ENCODE data around the gene TFCP2.

The TFCP2 gene

DNA sequence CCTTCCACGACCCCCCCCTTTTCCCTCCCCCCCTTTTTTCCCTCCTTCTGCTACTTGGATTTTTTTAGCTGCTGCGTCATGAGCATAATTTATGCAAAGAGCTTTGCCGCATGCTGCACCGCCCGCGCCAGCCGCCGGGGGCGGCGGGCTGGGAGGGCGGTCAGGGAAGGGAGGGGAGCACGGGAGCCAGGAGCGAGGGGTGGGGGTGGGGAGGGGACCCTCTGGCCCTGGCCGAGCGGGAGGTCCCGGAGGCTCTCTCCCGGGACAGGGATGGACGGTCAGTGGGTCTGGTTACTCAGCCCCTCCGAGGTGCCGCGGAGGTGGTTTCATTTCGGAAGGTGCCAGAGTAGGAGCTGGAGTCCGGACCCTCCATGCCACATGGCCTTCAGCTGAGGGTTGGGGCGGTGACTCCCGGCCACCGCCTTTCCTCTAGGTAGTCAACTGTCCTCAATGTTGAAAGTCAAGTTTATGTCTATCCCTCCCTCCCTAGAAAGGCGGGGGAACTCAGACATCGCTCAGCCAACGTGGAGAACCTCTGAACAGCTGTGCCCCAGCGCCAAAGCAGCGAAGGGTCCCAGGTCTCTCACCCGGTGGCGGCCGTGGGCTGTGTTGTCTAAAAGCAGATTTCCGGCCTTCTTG lies 45.2 kb upstream of the TFCP2 start, which contains the start of gene POU6F1:
Gene POU6F1, minus strand, starts transcription at position 95 of the 639 bp plus-strand sequence. CDS start 11,226 bp downstream, outside the sequence.
- no peak for TF ChIP-seq FOXP2 (optimal IDR thresholded peaks at IDR 0.05; ENCODE audit: borderline replicate concordance, extremely low read depth, extremely low read length, insufficient read depth)
- peak; percentile 58; the same call in 1 of the 2 replicates for TF ChIP-seq TAF1 (IDR thresholded peaks at IDR 0.05; ENCODE audit: borderline replicate concordance, insufficient read depth, low read length)
- TF ChIP-seq SIN3A (IDR thresholded peaks at IDR 0.05; ENCODE audit: borderline replicate concordance, insufficient read depth, low read length): peak; percentile 89; the same call in 1 of the 2 replicates

DNA sequence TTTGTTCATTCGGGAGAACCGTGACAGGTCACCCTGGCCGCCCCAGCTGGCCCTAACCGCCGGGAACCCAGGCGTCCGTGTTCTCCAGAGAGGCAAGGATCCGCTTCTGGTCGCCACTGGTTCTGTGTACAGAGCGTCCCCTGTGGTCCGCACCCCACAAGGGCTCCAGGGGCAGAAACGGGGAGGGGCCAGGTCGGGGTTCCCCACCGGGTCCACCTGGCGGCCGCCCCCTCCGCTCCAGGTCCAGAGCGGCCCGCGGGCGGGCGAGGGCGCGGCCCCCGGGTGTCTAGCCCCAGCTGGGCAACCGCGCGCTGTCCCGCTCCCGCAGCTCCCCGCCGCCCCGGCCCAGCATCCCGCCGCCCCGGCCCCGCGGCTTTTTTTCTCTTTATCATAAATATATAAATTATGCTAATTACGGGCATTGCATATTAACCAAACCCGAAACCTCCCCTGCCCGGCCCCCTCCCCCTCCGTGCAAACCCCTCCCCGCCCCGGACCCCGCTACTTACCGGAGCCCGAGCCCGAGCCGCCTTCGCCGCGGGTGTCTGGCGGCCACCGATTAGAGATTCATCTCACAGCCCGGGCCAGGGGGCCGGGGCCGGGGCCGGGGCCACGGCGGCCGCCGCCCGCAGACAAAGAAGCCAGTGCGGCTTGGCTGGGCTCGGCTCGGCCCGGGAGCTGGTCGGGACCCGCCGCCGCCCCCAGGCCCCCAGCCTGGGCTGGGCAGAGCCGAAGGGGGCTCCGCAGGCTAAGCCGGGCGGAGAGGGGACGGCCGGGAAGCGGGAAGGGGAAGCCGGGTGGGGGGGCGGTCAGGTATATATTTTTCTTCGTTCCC lies 44.4 kb upstream of the TFCP2 start:
- TF ChIP-seq SIN3A (IDR thresholded peaks at IDR 0.05; ENCODE audit: borderline replicate concordance, insufficient read depth, low read length) (no peak), TAF1 (IDR thresholded peaks at IDR 0.05; ENCODE audit: borderline replicate concordance, insufficient read depth, low read length) (no peak), POLR2AphosphoS5 (IDR thresholded peaks at IDR 0.05; ENCODE audit: low read depth, low read length) (no peak), FOXP2 (optimal IDR thresholded peaks at IDR 0.05; ENCODE audit: borderline replicate concordance, extremely low read depth, extremely low read length, insufficient read depth) (peak; percentile 10)
- TF ChIP-seq, protein P1, sequence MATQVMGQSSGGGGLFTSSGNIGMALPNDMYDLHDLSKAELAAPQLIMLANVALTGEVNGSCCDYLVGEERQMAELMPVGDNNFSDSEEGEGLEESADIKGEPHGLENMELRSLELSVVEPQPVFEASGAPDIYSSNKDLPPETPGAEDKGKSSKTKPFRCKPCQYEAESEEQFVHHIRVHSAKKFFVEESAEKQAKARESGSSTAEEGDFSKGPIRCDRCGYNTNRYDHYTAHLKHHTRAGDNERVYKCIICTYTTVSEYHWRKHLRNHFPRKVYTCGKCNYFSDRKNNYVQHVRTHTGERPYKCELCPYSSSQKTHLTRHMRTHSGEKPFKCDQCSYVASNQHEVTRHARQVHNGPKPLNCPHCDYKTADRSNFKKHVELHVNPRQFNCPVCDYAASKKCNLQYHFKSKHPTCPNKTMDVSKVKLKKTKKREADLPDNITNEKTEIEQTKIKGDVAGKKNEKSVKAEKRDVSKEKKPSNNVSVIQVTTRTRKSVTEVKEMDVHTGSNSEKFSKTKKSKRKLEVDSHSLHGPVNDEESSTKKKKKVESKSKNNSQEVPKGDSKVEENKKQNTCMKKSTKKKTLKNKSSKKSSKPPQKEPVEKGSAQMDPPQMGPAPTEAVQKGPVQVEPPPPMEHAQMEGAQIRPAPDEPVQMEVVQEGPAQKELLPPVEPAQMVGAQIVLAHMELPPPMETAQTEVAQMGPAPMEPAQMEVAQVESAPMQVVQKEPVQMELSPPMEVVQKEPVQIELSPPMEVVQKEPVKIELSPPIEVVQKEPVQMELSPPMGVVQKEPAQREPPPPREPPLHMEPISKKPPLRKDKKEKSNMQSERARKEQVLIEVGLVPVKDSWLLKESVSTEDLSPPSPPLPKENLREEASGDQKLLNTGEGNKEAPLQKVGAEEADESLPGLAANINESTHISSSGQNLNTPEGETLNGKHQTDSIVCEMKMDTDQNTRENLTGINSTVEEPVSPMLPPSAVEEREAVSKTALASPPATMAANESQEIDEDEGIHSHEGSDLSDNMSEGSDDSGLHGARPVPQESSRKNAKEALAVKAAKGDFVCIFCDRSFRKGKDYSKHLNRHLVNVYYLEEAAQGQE (IDR thresholded peaks at IDR 0.05; ENCODE audit: insufficient read depth in 1 of 2, low read depth in 2 of 2, low read length in 2 of 2): no peak

DNA sequence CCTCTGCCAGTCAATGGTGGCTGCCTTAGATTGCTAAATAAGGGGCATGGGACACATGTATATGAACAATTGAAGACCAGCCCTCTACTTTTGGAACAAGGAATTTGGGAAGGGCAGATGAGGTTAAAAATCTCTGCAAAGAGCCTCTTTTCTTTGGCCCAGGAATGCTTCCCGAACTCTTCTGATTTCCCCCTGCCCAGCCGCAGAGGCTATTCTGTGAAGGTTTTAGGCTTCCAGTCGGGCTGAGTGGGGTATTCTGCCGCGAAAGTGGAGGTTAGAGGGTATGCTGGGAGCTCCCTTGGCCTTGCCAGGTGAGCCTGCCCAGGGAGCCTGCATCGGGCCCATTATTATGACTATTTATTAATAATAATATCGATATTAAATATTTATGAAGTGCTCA lies 43.7 kb upstream of the TFCP2 start:
- TF ChIP-seq TAF1 (IDR thresholded peaks at IDR 0.05; ENCODE audit: borderline replicate concordance, insufficient read depth, low read length) (no peak), FOXP2 (optimal IDR thresholded peaks at IDR 0.05; ENCODE audit: borderline replicate concordance, extremely low read depth, extremely low read length, insufficient read depth) (no peak), SIN3A (IDR thresholded peaks at IDR 0.05; ENCODE audit: borderline replicate concordance, insufficient read depth, low read length) (no peak), POLR2AphosphoS5 (IDR thresholded peaks at IDR 0.05; ENCODE audit: low read depth, low read length) (no peak)
- TF ChIP-seq, protein P1 (IDR thresholded peaks at IDR 0.05; ENCODE audit: insufficient read depth in 1 of 2, low read depth in 2 of 2, low read length in 2 of 2): no peak

DNA sequence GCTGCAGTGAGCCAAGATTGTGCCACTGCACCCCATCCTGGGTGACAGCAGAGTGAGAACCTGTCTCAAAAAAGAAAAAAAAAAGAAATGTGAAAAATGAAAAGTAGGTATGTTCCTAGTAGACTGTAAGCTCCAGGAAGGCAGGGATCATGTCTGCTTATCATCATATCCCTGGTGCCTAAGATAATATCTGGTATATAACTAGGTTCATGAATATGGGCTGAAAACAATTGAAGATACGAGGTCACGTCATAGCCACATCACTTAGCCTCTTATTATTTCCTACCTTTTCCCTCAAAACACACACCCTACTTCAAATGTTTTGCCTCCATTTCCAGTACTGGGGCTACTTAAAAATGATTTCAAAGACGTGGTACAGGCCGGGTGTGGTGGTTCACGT lies 42.0 kb upstream of the TFCP2 start:
- TF ChIP-seq POLR2AphosphoS5 (IDR thresholded peaks at IDR 0.05; ENCODE audit: low read depth, low read length) (no peak), SIN3A (IDR thresholded peaks at IDR 0.05; ENCODE audit: borderline replicate concordance, insufficient read depth, low read length) (no peak), FOXP2 (optimal IDR thresholded peaks at IDR 0.05; ENCODE audit: borderline replicate concordance, extremely low read depth, extremely low read length, insufficient read depth) (no peak)

DNA sequence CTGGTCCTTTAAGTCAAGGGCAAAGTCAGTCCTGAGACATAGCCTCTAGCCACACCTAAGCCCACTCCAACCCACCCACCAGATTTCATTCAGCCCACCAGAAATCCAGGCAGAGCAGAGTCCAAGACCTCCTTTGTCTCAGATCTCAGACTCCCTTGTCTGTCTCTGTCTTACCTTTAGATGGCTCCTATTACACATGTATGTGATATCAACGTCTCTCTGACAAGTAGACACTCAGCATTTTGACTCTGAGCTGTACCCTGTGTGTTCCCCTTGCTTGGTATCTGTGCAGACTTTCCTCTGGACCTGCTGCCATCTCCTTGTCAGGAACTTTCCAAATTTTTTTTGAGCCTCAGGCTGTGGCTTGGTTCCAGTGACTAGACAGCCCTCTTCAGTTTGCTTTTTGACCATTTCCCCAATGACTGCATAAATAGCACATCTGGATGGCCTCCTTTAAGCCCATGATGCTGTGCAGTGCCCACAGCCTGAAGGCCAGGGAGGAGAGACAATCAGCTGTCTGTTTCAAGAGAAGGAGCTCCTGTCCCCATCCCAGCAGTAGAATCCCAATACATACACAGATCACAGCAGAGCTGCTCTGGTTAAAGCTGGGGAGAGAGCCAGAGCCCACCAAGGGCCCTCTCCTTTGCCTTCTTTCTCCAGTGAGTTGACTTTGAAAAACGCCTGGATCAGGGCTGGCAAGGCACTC lies 37.9 kb upstream of the TFCP2 start:
- TF ChIP-seq, protein P1 (IDR thresholded peaks at IDR 0.05; ENCODE audit: insufficient read depth in 1 of 2, low read depth in 2 of 2, low read length in 2 of 2): no peak
- TF ChIP-seq TAF1 (IDR thresholded peaks at IDR 0.05; ENCODE audit: borderline replicate concordance, insufficient read depth, low read length): no peak
- TF ChIP-seq FOXP2 (optimal IDR thresholded peaks at IDR 0.05; ENCODE audit: borderline replicate concordance, extremely low read depth, extremely low read length, insufficient read depth): no peak
- no peak for TF ChIP-seq SIN3A (IDR thresholded peaks at IDR 0.05; ENCODE audit: borderline replicate concordance, insufficient read depth, low read length)

Measured in PFSK-1 (cell line).